ENCODE results near the gene ESF1. TPM values are rescaled to one million over a fixed set of nuclear protein-coding genes. Genes with fewer than 3 reads are reported as not detected.

The ESF1 gene
- total and polyA plus RNA-seq, 2 of the 8 experiments (the other 6 are each of a cell fraction or from before 2014, with no cell fraction given): 1.1 to 32.9 TPM

- Histone ChIP-seq H2AFZ (ENCODE audit: low read length) (0 out of 2 replicates have a peak overlapping the region, but pooled peaks have one; percentile 1), H3K14ac (ENCODE audit: insufficient read length) (no peak overlapping the region), H3K79me1 (ENCODE audit: low read depth, low read length) (no peaks in the 10 kb centered on the region), H3K9me3 (ENCODE audit: insufficient read depth in 2 of 2, low read depth in 1 of 2, low read length in 1 of 2) (no peaks in the 10 kb centered on the region), H3K4me1 (replicated peaks in 1 of 4; ENCODE audit: control insufficient read depth in 3 of 4, insufficient read depth in 4 of 4, low read length in 3 of 4) (no peaks in the 10 kb centered on the region; a peak in 1 of 7 replicates), H4K5ac (ENCODE audit: insufficient read length, low read depth, low read length) (no peak overlapping the region), H3K4me3 (ENCODE audit: extremely low read depth in 1 of 4, insufficient read depth in 2 of 4, low read depth in 3 of 4, low read length in 4 of 4) (no peak overlapping the region), H3K56ac (replicated peaks; ENCODE audit: insufficient read length, low read depth, low read length) (no peak overlapping the region), H3K27ac (ENCODE audit: low read depth, low read length) (no peak overlapping the region), H4K8ac (ENCODE audit: extremely low read depth, insufficient read depth, low read length) (no peak overlapping the region), H2BK5ac (ENCODE audit: low read depth, low read length) (no peak overlapping the region), H3K4me2 (ENCODE audit: insufficient read depth in 1 of 2, low read depth in 2 of 2, low read length in 2 of 2) (no peak overlapping the region), H3K9ac (replicated peaks in 1 of 4; ENCODE audit: extremely low read depth in 1 of 4, low read depth in 3 of 4, low read length in 3 of 4) (no peak overlapping the region), H4K20me1 (replicated peaks in 1 of 2; ENCODE audit: control insufficient read depth in 1 of 2, insufficient read depth in 2 of 2, low read length in 2 of 2) (no peaks in the 10 kb centered on the region), H3K18ac (ENCODE audit: extremely low read depth, low read length) (no peak overlapping the region), H3K27me3 (replicated peaks in 1 of 4; ENCODE audit: control insufficient read depth in 3 of 4, extremely low read depth in 1 of 4, insufficient read depth in 3 of 4, low read length in 3 of 4) (no peaks in the 10 kb centered on the region), H3K23ac (ENCODE audit: insufficient read length) (no peak overlapping the region), H3K36me3 (ENCODE audit: control insufficient read depth in 2 of 4, insufficient read depth in 4 of 4, low read length in 3 of 4) (no peaks in the 10 kb centered on the region), H3K4ac (replicated peaks; ENCODE audit: insufficient read length, low read depth, low read length) (no peak overlapping the region), H2BK12ac (ENCODE audit: low read depth, low read length) (no peak overlapping the region), H2BK120ac (replicated peaks; ENCODE audit: low read depth, low read length) (no peak overlapping the region), H3K79me2 (ENCODE audit: control insufficient read depth in 1 of 2, insufficient read depth in 2 of 2, low read length in 2 of 2) (no peaks in the 10 kb centered on the region), H4K91ac (replicated peaks; ENCODE audit: insufficient read length, low read length) (no peak overlapping the region), H2AK5ac (ENCODE audit: low read depth, low read length) (no peak overlapping the region), H3K23me2 (ENCODE audit: low read depth, low read length) (no peaks in the 10 kb centered on the region), H2BK20ac (ENCODE audit: low read length) (no peak overlapping the region), H2BK15ac (ENCODE audit: low read length) (no peak overlapping the region)
- TF ChIP-seq JUN (IDR thresholded peaks at IDR 0.05; ENCODE audit: low read depth, low read length) (no peak), CHD2 (IDR thresholded peaks at IDR 0.05; ENCODE audit: low read length) (no peak), JUND (IDR thresholded peaks at IDR 0.05; ENCODE audit: low read length) (no peak), BCL11A (IDR thresholded peaks at IDR 0.05; ENCODE audit: low read depth in 2 of 2, low read length in 2 of 2) (no peak), POU5F1 (IDR thresholded peaks at IDR 0.05; ENCODE audit: low read depth, low read length) (no peak), KDM1A (IDR thresholded peaks at IDR 0.05; ENCODE audit: borderline replicate concordance, low read length) (no peak), CREB1 (IDR thresholded peaks at IDR 0.05) (no peak), USF2 (IDR thresholded peaks at IDR 0.05; ENCODE audit: low read length) (no peak)
- POLR2A ChIA-PET (ENCODE audit: partially characterized antibody): no interaction called here
- 87% methylated on average over 7 of the region's 7 CpGs; no CpG with 5 or more reads in 1 of the 2 experiments for WGBS, 2 experiments (ENCODE audit: extremely low coverage in 1 of 2, insufficient coverage in 1 of 2, insufficient read length in 1 of 2, insufficient replicate concordance in 2 of 2, low coverage in 1 of 2, low lambda C conversion rate in 2 of 2, missing lambda C conversion rate in 1 of 2)
- DNase-seq (ENCODE audit: low read depth in 1 of 2, low spot score in 2 of 2) (no peak), FAIRE-seq (no peak)
- CTCF ChIA-PET (ENCODE audit: partially characterized antibody): interaction anchor here (1.3 to 1.4 kb wide), 2 partner anchors 22 to 55 kb away, joined by 3 to 4 read pairs; no protein-coding TSS in a partner anchor
Observed at GRCh38 chr20:13665709-13666395, 118.9 kb downstream of the ESF1 start.

Data from H1 (cell line).